GM12865 (cell line): ENCODE data around the gene SAFB2.

ENCODE experiments used
- DNase-seq: peaks from one replicate; pipeline ENCODE4 v3.0.0; 2010; ENCODE audit warnings: low read depth
- H3K4me3 ChIP-seq: 2 replicates; pipeline ENCODE4 v1.5.1; 2011; ENCODE audit warnings: mild to moderate bottlenecking, low read depth, low read length, control low read depth
- CTCF ChIP-seq: IDR thresholded peaks from 2 replicates; pipeline ENCODE4 v1.5.1; 2011; ENCODE audit warnings: low read length, control low read depth, low read depth, inconsistent platforms; ENCODE audit not compliant: insufficient read depth; ENCODE audit errors: missing control alignments

SAFB2 gene

GRCh38 chr19:5563935-5564612 lies 58.5 kb downstream of the SAFB2 start:
- TF ChIP-seq CTCF = no peak
- DNase-seq = no peak

GRCh38 chr19:5563008-5563431 lies 59.6 kb downstream of the SAFB2 start:
- no peak for TF ChIP-seq CTCF
- no peak for DNase-seq
- H3K4me3 ChIP-seq = no peak overlapping the region

More at GRCh38 chr19:5563935-5564612, 58.5 kb downstream of the SAFB2 start:
- no peak overlapping the region for H3K4me3 ChIP-seq

- no peak overlapping the region for H3K4me3 ChIP-seq
- no peak for TF ChIP-seq CTCF
- DNase-seq = no peak
These were observed 60.3 kb downstream of the SAFB2 start for GRCh38 chr19:5562280-5562679.

- TF ChIP-seq CTCF = peak; percentile 26
These were observed 61.0 kb downstream of the SAFB2 start for GRCh38 chr19:5561559-5561958.

GRCh38 chr19:5560156-5560555 lies 62.4 kb downstream of the SAFB2 start:
- no peak for TF ChIP-seq CTCF
- DNase-seq = no peak
- H3K4me3 ChIP-seq = no peak overlapping the region

More at GRCh38 chr19:5561559-5561958, 61.0 kb downstream of the SAFB2 start:
- no peak for DNase-seq
- no peak overlapping the region for H3K4me3 ChIP-seq

GRCh38 chr19:5559804-5560133 lies 62.8 kb downstream of the SAFB2 start:
- no peak for TF ChIP-seq CTCF
- no peak overlapping the region for H3K4me3 ChIP-seq
- DNase-seq = no peak

- no peak for DNase-seq
These were observed 64.4 kb downstream of the SAFB2 start for GRCh38 chr19:5558101-5558621.

More at GRCh38 chr19:5558101-5558621, 64.4 kb downstream of the SAFB2 start:
- H3K4me3 ChIP-seq = no peak overlapping the region
- no peak for TF ChIP-seq CTCF
